Brain microvascular endothelial cell (primary cell): Measurements from ENCODE around the gene FADS6.

ENCODE experiments used
- DNase-seq: peaks from one replicate; pipeline ENCODE4 v3.0.0-alpha.2; 2020
- H3K27ac ChIP-seq: fragments of 250-450 bp; sonication (Bioruptor Pico); 2 replicates; pipeline ENCODE4 v1.5.1; 2020; ENCODE audit warnings: mild to moderate bottlenecking, moderate library complexity
- H3K27me3 ChIP-seq: fragments of 250-450 bp; sonication (Bioruptor Pico); replicated peaks from 2 replicates; pipeline ENCODE4 v1.5.1; 2020; ENCODE audit warnings: mild to moderate bottlenecking
- H3K36me3 ChIP-seq: fragments of 250-450 bp; sonication (Bioruptor Pico); replicated peaks from 2 replicates; pipeline ENCODE4 v1.5.1; 2020; ENCODE audit warnings: mild to moderate bottlenecking
- H3K4me3 ChIP-seq: 2 replicates; pipeline ENCODE4 v1.5.1; 2011; ENCODE audit warnings: low read depth, mild to moderate bottlenecking, control low read depth, low read length, moderate library complexity
- CTCF ChIP-seq: IDR thresholded peaks from 2 replicates; pipeline ENCODE4 v1.5.1; 2011; ENCODE audit warnings: low read depth, mild to moderate bottlenecking, moderate library complexity, low read length, control low read depth, inconsistent platforms; ENCODE audit errors: missing control alignments
- in situ Hi-C: cut with HindIII; loops from 2 replicates; pipeline ENCODE4 v1.10.0; 2017; ENCODE audit warnings: low sequenced_read_pairs, low pct_ligation_motif_present

The FADS6 gene

GRCh38 chr17:74863420-74864296, 29.8 kb downstream of the FADS6 start:
- Histone ChIP-seq H3K27me3 (peaks cover 29% of the 10 kb centered on the region), H3K36me3 (no peaks in the 10 kb centered on the region), H3K27ac (no peak overlapping the region), H3K4me3 (no peak overlapping the region)
- TF ChIP-seq CTCF, result no peak
- in situ Hi-C loops, result no loop called here
- no peak for DNase-seq

GRCh38 chr17:74862919-74863318, 30.5 kb downstream of the FADS6 start:
- no peak overlapping the region for H3K4me3 ChIP-seq
- TF ChIP-seq CTCF, result no peak
- in situ Hi-C loops, result no loop called here
- no peaks in the 10 kb centered on the region for H3K36me3 ChIP-seq
- H3K27me3 ChIP-seq, result peaks cover 30% of the 10 kb centered on the region
- no peak overlapping the region for H3K27ac ChIP-seq
- no peak for DNase-seq

GRCh38 chr17:74862108-74862901, 31.1 kb downstream of the FADS6 start:
- peak; percentile 20 for DNase-seq
- peak; percentile 81 for TF ChIP-seq CTCF
- Histone ChIP-seq H3K4me3 (no peak overlapping the region), H3K27ac (no peak overlapping the region), H3K27me3 (peaks cover 34% of the 10 kb centered on the region), H3K36me3 (no peaks in the 10 kb centered on the region)
- in situ Hi-C loops, result no loop called here

- no peak for TF ChIP-seq CTCF
- Histone ChIP-seq H3K27me3 (peaks cover 39% of the 10 kb centered on the region), H3K27ac (no peak overlapping the region), H3K4me3 (no peak overlapping the region), H3K36me3 (no peaks in the 10 kb centered on the region)
- in situ Hi-C loops, result no loop called here
- DNase-seq, result no peak
These were observed 31.7 kb downstream of the FADS6 start for GRCh38 chr17:74861662-74862107.

GRCh38 chr17:74860872-74861661, 32.4 kb downstream of the FADS6 start:
- no peaks in the 10 kb centered on the region for H3K36me3 ChIP-seq
- no peak for TF ChIP-seq CTCF
- H3K27ac ChIP-seq, result no peak overlapping the region
- peaks cover 40% of the 10 kb centered on the region for H3K27me3 ChIP-seq
- no peak for DNase-seq
- H3K4me3 ChIP-seq, result no peak overlapping the region
- in situ Hi-C loops, result no loop called here
